Bronchial epithelial cell (primary cell): Measurements from ENCODE around the gene LIMK2. TPM values are rescaled to one million over a fixed set of nuclear protein-coding genes. Genes with fewer than 3 reads are reported as not detected.
"Not testable (repeated sequence)": the region's sequence is repeated elsewhere in the genome, so short reads cannot be mapped to it uniquely, and the experiment has no call there.

Experiments
- DNase-seq: peaks from one replicate; pipeline ENCODE4 v3.0.0-alpha.2; 2010; ENCODE audit warnings: low read depth
- FAIRE-seq: peaks from 2 replicates; lab custom pipeline; 2011; peaks lifted over from hg19 to GRCh38; lab: Jason Lieb, UNC
- H3K27me3 ChIP-seq: 2 replicates; pipeline ENCODE4 v1.5.1; 2011; ENCODE audit warnings: low read length; ENCODE audit not compliant: control insufficient read depth, insufficient read depth
- H3K36me3 ChIP-seq: 2 replicates; pipeline ENCODE4 v1.5.1; 2011; ENCODE audit warnings: low read length; ENCODE audit not compliant: control insufficient read depth, insufficient read depth
- H3K4me3 ChIP-seq: 2 replicates; pipeline ENCODE4 v1.5.1; 2011; ENCODE audit warnings: mild to moderate bottlenecking, low read depth, low read length, control low read depth
- CTCF ChIP-seq: IDR thresholded peaks from 2 replicates; pipeline ENCODE4 v1.5.1; 2011; ENCODE audit warnings: mild to moderate bottlenecking, moderate library complexity, low read length, control low read depth, inconsistent platforms; ENCODE audit not compliant: insufficient read depth, severe bottlenecking
- total RNA-seq: library from RNA; depleted of rRNA; stranded (reverse); fragments of >200 nt; gene quantifications from 2 replicates; pipeline ENCODE4 v1.2.1, GENCODE V29; 2014

Gene LIMK2
- total RNA-seq, 1 donor from 2014 or later = 121 TPM

GRCh38 chr22:31218565-31219262 is 6.6 kb downstream of the LIMK2 start:
- Histone ChIP-seq H3K36me3 (no peaks in the 10 kb centered on the region), H3K4me3 (no peak overlapping the region), H3K27me3 (no peaks in the 10 kb centered on the region)
- TF ChIP-seq CTCF = no peak
- FAIRE-seq = peak; percentile 50
- peak; percentile 70 for DNase-seq

- Histone ChIP-seq H3K4me3 (no peak overlapping the region), H3K27me3 (no peaks in the 10 kb centered on the region), H3K36me3 (no peaks in the 10 kb centered on the region)
- no peak for TF ChIP-seq CTCF
- DNase-seq (no peak), FAIRE-seq (no peak)
Observed at GRCh38 chr22:31221084-31221483, 9.0 kb downstream of the LIMK2 start.

- Histone ChIP-seq H3K27me3 (no peaks in the 10 kb centered on the region), H3K4me3 (no peak overlapping the region), H3K36me3 (peaks cover 2% of the 10 kb centered on the region)
- FAIRE-seq (no peak), DNase-seq (no peak)
- no peak for TF ChIP-seq CTCF
Observed at GRCh38 chr22:31222736-31223135, 10.6 kb downstream of the LIMK2 start.

- DNase-seq = no peak
- no peak overlapping the region for H3K4me3 ChIP-seq
- TF ChIP-seq CTCF = no peak
- no peak for FAIRE-seq
- H3K36me3 ChIP-seq = peaks cover 2% of the 10 kb centered on the region
- H3K27me3 ChIP-seq = no peaks in the 10 kb centered on the region
Observed at GRCh38 chr22:31223786-31224191, 11.7 kb downstream of the LIMK2 start.

GRCh38 chr22:31224691-31225090 is 12.6 kb downstream of the LIMK2 start:
- FAIRE-seq, H3K4me3 ChIP-seq, H3K27me3 ChIP-seq, DNase-seq, H3K36me3 ChIP-seq: not testable (repeated sequence)

- no peak for DNase-seq
- no peak for TF ChIP-seq CTCF
Observed at GRCh38 chr22:31227186-31227585, 15.1 kb downstream of the LIMK2 start.

More at GRCh38 chr22:31227186-31227585, 15.1 kb downstream of the LIMK2 start:
- H3K4me3 ChIP-seq = no peak overlapping the region
- H3K36me3 ChIP-seq = peaks cover 3% of the 10 kb centered on the region
- FAIRE-seq = no peak
- H3K27me3 ChIP-seq = no peaks in the 10 kb centered on the region
